HG03571 (cell line): ENCODE data around the gene TRIM26.

ENCODE experiments used
- ATAC-seq: cut with Tn5 transposase; IDR thresholded peaks from one replicate; pipeline ENCODE4 v1.9.1; 2021; ENCODE audit not compliant: unreplicated experiment

Gene TRIM26

DNA sequence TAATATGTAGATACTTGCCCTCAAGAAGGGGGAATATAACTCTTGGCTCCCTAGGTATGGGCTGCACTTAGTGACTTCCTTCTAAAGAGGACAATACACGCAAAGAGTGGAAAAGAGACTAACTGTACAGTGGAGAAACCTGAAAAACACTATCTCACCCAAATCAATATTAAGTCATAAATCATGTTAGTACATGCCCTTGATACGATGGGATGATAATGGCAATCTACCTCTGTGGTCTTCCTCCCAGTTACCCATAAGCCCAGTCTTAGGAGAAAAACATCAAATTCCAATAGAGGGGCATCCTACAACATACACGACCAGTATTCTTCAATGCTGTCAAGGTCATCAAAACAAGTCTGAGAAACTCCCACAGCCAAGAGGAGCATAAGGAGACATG, 1.3 kb downstream of the TRIM26 start:
- no peak for ATAC-seq

GRCh38 chr6:30211306-30211705, 1.9 kb downstream of the TRIM26 start:
- no peak for ATAC-seq

GRCh38 chr6:30207619-30208295, 5.4 kb downstream of the TRIM26 start:
- no peak for ATAC-seq

DNA sequence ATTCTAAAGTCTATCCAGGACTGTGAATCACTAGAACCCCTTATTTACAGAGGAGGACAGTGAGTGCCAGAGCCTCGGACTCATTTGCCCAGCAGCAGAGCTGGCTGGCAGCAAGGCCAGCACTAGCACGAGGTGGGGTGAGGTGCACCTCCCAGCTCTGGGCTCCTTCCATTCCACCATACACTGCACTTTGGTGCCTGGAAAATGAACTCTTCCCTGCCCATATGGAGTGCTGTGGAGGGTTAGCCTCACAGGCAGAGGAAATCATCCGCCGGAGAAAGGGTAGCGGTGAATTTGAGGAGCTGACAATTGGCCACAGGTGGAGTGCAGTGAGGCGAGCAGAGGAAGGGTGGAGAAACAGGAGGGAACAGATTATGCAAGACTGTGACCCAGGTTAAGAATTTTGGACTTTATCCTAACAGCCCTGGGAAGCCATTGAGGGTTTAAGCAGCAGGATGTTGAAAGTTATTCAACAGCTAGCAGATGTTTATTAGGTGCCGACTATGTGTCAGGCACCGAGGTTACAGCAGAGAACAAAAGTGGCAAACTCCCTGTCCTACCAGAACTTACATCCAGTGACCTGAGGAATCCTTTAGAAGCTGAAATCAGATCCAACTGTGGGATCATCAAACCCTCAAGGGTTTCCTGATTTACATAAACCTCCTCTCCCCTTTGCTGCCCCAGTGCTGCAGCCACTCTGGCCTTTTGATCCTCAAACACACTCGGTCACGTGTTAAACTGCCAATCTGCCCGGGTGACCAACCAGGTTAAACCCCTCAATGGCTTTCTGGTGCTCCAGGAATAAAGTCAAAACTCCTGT, 6.2 kb downstream of the TRIM26 start:
- ATAC-seq, result no peak

DNA sequence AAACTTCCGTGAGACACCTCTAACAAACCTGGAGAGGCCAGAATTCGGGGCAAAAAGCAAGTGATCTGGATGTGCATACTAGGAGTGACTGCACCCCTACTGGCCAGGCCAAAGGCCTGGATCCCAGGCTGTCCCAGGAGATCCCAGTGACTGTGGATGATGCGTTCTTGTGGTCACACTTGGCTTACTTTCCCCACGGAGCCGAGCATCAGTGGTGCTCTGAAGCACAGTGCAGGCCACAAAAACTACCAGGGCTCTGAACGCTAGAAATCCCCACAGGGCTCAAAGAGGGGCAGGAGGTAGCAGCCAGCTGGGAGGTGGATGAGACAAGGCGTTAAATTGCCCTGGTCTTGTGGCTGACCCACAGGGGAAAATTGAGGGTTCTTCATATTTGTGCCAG, 7.1 kb downstream of the TRIM26 start:
- no peak for ATAC-seq

DNA sequence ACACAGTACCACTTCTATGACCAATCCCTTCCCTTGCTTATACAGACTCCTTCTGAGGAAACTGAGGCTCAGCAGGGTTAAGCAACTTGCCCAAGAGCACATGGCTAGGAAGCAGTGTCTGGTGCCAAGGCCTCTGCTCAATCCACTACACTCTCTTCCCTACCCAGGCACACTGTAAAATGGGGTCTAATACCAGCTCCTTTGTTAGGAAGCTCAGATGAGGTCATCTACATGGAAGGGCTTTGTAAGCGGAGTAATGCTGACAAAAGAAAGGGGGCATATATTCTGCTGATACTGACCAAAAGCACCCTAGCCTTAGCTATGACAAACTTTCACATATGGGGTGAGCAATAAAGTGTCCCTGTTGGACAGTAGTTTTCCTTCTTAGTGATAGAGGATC, 9.1 kb downstream of the TRIM26 start:
- no peak for ATAC-seq

DNA sequence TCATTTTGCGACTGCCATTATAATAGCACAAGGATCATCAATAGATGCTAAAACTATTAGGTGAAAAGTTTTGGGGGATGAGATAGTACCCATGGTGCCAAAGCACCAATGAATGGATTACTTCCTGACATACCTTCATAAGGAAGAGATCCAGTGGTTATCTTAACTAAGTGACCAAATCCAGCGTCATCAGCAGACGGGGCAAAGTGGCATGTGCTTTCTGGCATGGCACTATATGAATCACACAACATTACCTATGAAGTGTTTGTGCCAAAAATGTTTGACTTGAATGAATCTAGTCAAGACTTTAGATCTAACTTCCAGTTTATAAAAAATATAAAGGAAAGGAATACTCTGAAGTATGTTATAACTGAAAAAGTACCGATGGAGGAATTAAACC, 10.8 kb downstream of the TRIM26 start:
- ATAC-seq, result no peak

- ATAC-seq, result no peak
Observed at GRCh38 chr6:30200551-30201281, 12.5 kb downstream of the TRIM26 start.

DNA sequence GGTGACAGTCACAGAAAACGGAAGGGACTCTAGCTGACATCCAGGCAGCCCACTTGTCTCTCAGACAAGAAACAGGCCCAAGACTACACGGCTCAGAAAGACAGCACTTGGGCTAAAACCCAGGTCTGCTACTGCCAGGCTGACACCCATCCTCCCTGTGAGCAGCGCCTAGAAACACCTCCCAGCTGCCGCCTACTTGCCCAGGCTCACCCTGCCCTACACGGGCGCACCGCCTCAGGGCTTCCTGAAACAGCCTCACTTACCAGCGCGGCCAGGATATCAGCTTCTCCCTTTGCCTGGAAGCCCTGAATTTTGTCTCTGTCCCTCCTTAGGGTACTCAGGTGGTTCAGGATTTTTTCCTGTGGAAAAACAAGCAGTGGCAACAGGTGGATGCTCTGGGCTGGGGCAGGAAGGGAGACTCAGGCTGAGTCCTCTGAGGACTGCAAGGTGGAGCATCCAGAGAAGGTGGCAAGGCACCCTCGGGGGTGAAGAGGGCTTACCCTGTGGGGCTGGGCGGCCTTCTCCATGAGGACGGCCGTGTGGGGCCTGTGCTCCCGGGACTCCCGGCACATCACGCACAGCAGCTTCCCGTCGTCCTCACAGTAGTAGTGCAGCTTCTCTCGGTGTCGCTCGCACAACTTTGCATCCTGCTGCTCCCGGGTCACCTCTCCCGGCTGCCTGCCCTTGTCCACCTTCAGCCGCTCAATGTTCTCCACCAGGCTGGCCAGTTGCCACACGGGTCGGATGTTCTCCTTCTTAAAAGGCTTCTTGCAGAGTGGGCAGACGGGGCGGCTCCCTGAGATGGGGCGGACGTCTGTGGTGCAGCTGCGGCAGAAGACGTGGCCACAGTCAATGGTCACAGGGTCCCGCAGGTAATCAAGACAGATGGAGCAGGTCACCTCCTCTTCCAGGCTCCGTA, 14.8 kb downstream of the TRIM26 start:
- ATAC-seq, result no peak

DNA sequence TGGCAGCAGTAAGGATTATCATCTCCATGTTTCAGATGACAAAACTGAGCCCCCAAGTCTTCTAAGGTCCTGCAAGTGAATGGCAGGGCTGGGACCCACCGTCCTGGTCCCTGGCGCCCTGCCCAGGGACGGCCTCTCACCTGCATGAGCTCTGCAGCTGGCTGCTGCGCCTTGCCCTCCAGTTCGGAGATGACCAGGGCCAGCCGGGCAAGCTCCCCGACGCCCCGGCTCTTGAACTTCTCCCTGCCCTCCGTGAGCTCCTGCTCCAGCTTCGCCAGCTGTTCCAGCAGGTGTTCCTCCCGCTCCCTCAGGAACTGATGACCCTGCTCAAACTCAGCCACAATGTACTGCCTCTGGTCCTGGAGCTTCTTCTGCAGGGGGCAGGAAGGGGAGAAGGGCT, 16.8 kb downstream of the TRIM26 start:
- ATAC-seq, result no peak

DNA sequence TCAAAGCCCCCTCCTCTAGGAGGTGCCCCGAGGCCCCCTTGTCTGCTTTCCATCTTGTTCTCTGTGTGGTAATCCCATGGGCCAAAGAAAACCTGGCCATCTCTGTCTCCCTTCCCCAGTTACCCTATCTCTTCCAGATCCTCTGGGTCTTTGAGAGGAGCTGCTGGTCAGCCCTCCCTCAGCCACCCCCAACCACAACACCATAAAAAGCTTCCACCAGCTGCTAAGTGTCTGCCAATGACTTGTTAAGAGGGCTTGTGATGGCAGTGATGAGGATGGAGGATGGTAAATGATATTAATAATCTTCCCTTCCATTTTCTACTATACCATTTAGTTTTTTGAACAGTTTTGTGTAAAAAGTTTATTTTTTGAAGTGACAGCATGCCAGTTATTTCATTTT, 17.3 kb downstream of the TRIM26 start:
- ATAC-seq, result no peak

DNA sequence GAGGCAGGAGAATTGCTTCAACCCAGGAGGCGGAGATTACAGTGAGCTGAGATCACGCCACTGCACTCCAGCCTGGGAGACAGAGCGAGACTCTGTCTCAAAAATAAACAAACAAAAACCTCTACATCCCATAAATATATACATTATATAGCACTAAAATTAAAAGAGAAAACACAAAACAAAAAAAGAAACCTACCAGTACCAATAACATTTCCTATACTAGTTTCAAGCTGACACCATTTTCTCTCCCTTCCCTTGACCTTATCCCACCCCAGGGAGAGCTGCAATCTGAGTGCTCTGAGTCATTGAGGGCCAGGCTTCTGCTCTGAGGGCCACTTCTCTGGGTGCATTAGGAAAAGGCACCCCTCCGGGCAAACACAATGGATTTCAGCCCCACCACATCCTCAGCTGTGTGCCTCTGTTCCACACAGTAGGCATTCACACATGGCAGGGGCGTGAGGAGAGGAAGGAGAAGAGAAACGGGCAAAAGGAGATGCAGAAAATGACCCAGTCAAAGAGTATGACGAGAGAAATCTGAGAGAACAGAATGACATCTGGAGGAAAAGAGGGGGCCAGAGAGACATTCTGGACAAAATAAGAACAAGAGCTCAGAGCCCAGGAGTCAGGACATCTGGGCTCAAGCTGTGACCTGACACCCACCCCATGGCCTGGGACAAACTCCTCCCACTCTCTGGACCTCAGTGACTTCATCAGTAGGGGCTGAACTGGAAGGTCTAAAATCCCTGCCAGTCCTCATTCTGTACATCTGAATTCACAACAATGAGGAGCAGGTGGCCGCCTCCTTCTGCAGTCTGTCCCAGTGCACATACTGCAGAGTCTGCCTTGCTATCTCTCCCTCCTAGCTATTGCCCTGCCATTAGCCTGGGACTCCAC, 18.2 kb downstream of the TRIM26 start:
- ATAC-seq, result no peak

GRCh38 chr6:30192076-30192475, 21.1 kb downstream of the TRIM26 start:
- ATAC-seq, result no peak

DNA sequence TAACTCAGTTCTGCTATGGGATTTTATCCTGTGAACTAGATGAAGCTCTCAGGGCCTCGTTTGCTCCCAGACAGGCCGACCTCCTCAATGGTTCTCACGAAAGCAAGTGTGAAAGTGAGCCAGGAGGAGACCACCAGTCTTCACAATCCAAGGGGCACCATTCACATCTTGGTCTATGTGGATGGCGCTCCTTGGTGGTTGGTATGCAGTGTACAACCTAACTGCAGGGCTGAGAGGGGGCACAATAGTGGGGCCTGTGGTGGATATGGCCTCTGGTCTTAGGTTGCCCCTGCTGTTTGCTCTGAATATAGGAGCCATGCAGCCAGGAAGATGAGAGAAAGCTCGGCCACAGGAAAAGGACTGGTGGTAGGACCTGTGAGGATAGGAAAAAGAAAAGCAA, 24.7 kb downstream of the TRIM26 start:
- ATAC-seq, result no peak

- no peak for ATAC-seq
Observed at GRCh38 chr6:30185846-30186484, 27.2 kb downstream of the TRIM26 start.

- no peak for ATAC-seq
Observed at GRCh38 chr6:30184417-30185031, 28.7 kb downstream of the TRIM26 start.

DNA sequence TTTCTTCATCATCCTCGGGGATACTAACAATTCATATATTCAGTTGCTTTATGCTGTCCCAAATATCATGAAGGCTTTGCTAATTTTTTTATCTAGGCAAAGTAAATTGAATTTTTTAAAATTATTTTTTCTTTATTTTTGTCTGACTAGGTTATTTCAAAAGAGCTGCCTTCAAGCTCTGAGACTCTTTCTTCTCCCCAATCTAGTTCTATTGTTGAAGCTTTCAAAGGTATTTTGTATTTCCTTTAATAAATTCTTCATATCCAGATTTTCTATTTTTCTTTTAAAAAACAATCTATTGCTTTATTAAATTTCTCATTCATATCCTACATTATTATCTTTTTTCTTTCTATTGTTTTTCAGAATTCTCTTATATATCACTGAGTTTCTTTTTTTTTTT, 33.1 kb downstream of the TRIM26 start:
- no peak for ATAC-seq

- no peak for ATAC-seq
Observed at GRCh38 chr6:30178837-30179236, 34.4 kb downstream of the TRIM26 start.

- no peak for ATAC-seq
Observed at GRCh38 chr6:30175765-30176164, 37.4 kb downstream of the TRIM26 start.
